GM19372 (cell line): ENCODE results near the gene S100A4.

Experiments
- ATAC-seq: cut with Tn5 transposase; IDR thresholded peaks from one replicate; pipeline ENCODE4 v1.9.1; 2021; ENCODE audit warnings: mild to moderate bottlenecking, low read depth, moderate library complexity; ENCODE audit not compliant: unreplicated experiment

The S100A4 gene

GRCh38 chr1:153549741-153550397 lies 4.3 kb upstream of the S100A4 start:
- no peak for ATAC-seq

- no peak for ATAC-seq
These were observed 3.4 kb upstream of the S100A4 start, which contains the start of gene S100A3 for GRCh38 chr1:153548722-153549688. TSS of gene S100A3 (minus strand) at chr1:153549258. CDS start at chr1:153548485, 773 bp downstream.

DNA sequence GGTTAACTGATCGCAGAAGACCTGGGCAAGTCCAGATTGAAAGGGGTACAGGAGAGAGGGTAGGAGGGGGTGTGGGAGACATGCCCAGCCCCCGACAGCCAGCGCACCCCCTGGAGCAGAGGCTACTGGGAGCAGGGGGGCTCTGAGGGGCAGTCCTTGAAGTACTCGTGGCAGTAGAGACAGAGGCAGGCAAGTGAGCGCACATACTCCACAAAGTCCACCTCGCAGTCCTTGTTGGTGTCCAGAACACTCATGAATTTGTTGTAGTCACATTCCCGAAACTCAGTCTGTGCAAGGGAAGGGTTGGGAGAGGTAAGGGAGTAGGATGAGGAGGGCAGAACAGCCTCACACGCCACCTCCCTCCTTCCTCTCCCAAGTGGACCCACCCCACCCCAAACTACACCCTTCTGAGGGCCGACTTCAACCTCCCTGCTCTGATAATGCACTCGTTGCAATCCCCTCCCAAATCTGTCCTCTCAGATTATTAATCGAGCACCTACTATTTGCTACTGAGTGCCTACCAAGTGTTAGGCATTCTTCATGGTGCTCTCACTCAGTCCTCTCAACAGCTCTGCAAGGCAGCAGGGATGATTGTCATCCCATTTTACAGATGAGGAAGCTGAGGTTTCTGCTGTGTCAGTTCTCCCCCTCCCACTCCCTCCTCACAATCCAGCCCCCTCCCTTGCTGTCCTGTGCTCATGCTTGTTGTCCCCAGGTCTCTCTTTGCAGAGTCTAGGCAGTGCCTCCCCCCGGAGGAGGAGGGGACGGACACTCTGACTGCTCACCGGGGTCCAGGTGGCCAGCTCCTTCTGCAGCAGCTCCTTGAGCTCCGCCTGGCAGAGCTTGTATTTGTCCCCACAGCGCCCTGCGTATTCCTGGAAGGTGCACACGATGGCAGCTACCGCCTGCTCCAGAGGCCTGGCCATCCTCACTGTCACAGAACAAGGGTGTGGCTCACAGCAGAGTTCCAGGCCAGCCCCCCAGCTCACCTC lies 2.2 kb upstream of the S100A4 start:
- no peak for ATAC-seq

- ATAC-seq = no peak
These were observed 1.4 kb upstream of the S100A4 start for GRCh38 chr1:153546796-153547559.

DNA sequence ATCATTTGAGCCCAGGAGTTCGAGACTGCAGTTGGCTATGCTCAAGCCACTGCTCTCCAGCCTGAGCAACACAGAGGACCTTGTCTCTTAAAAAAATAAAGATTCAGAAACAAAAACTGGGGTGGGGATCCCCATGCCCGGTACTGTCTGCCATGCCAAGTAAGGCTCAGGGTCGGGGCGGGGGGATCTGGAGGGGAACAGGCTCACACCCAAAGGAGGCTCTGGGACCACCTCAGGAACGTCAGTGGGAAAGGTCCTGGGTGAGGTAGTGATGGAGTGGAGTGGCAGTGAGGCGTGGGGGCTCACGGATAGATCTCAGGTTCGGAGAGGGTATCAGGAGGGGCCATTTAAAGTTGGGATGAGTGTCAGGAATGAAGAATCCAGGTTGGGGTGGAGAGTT lies 765 bp upstream of the S100A4 start:
- ATAC-seq = no peak

GRCh38 chr1:153544453-153545066 lies 1.0 kb downstream of the S100A4 start:
- ATAC-seq = no peak

GRCh38 chr1:153543736-153544135 lies 1.9 kb downstream of the S100A4 start:
- ATAC-seq = no peak

GRCh38 chr1:153542956-153543711 lies 2.5 kb downstream of the S100A4 start:
- ATAC-seq = no peak

- ATAC-seq = no peak
These were observed 3.7 kb downstream of the S100A4 start for GRCh38 chr1:153541641-153542590.

DNA sequence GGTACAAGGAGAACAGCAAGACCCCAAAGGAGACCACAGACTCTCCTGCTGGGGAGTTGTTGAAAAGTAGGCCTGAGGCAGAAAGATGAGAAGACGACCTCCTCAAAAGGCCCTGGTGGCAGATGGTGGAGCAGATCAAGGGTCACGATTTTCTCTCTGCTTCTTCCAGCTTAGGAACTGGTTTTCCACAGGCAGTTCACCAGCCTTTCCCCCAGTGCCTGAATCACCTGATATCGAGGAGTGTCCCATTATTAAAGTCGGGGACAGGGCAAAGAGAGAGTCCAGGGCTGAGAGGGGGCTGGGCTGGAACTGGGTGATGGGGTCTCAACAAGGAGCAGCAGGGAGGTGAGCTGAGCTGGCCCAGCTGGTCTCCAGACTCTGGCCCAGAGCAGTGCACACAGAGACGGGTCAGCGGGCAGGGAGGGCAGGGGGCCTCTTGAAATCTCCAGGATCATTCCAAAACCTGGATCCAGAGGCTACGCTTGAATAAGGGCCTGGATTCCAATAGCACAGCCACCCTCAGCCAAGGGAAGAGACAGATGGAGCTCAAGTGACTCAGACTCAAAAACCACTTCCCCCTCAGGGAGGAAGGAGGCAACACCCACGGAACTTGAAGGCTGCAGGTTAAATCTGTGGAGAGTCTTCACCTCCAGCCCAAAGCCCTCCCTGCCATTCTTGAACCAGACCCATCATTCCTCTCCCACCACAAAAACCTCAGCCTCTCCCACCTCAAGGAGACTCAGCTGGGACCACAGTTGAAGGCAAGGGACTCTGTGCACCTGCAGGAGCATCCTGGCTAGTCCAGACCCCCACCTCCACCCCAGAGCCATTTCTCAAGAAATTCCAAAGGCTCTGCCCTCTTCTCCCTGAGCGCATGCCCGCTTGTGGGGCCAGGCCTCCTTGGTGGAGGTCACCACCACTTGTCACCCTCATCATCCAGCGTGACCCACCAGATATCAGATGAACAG lies 4.9 kb downstream of the S100A4 start, which contains the start of gene S100A5:
Gene S100A5, minus strand, starts transcription at position 541 of the 968 bp plus-strand sequence. CDS start 743 bp downstream, outside the sequence.
- ATAC-seq = no peak

DNA sequence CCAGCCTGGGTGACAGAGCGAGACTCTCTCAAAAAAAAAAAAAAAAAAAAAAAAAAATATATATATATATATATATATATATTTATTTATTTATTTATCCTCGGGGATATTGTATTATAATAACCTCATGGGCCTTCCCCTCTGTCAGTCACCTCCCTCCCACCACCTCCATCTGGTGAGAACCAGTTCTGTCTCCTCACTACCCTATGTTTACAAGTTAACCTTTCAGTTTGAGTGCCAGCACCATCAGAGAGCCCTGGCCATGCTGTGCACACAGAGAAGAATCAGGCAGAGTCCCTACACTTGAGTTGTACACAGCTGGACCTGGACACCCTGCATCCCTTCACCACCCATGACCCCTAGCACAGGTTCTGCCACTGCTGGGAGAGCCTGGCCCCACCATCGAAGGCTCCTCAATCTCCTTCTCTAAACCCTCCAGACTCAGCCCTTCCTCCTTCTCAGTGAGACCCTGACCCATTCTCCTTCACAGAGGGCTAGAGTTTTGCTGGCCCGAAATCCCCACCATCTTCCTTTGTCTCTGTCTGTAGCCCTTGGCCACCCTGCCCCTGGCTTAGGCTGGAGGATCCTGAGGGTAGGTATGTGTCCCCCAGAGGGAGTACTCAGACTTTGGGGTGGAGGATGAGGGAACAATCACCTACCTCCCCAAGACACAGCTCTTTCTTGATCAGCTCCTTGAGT lies 6.1 kb downstream of the S100A4 start:
- ATAC-seq = no peak

GRCh38 chr1:153538315-153538821 lies 7.2 kb downstream of the S100A4 start:
- no peak for ATAC-seq

GRCh38 chr1:153537376-153537730 lies 8.3 kb downstream of the S100A4 start:
- no peak for ATAC-seq

DNA sequence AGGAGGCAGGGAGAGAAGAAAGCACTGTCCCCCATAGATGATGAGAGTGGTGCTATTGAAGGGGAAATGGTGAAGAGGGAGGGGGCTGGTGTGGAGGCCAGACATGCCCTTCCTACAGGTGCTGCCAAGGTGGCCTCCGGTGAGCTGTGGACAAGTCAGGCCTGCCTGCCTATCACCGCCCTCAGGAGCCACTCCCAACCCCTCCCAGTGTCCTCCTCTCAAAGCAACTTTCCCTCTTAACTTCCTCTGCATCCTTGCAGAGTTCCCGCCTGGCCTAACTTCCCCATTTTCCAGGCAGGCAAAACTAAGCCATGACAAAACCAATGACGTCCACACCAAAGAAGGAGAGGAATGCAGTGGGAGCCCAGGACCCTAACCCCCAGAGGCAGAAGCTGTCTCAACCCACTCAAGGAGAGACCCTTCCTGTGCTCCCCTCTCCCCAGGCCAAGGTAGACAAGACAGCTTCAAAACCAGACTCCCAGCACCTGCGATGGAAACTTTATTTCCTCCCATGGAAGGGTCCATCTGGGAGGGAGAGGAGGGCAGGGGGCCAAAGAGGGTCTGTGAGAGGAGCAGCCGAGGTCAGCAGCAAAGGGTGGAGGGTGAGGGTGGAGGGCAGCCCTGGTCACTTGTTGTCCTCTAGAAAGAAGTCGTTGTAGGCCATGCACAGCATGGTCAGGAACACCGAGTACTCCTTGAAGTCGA lies 8.8 kb downstream of the S100A4 start:
- no peak for ATAC-seq
